Fibroblast of lung (primary cell): ENCODE measurements around the gene EXOC6B.

Experiments
- EZH2 ChIP-seq: IDR thresholded peaks from 2 replicates; pipeline ENCODE4 v1.5.1; 2012; ENCODE audit warnings: low read length, control low read depth, mild to moderate bottlenecking; ENCODE audit errors: missing control alignments
- TF ChIP-seq, protein P1 (sequence below), 2 donors: IDR thresholded peaks in 1 of 2; conservative IDR thresholded peaks in 1 of 2; 1 replicate in 1 of 2; 2 replicates in 1 of 2; pipeline ENCODE4 v1.5.1; 2011 to 2012; ENCODE audit warnings: low read length in 2 of 2, control low read depth in 1 of 2, inconsistent platforms in 1 of 2, low read depth in 1 of 2, mild to moderate bottlenecking in 1 of 2

GRCh38 chr2:72153026-72153791, 672.6 kb downstream of the EXOC6B start:
- TF ChIP-seq, protein P1, sequence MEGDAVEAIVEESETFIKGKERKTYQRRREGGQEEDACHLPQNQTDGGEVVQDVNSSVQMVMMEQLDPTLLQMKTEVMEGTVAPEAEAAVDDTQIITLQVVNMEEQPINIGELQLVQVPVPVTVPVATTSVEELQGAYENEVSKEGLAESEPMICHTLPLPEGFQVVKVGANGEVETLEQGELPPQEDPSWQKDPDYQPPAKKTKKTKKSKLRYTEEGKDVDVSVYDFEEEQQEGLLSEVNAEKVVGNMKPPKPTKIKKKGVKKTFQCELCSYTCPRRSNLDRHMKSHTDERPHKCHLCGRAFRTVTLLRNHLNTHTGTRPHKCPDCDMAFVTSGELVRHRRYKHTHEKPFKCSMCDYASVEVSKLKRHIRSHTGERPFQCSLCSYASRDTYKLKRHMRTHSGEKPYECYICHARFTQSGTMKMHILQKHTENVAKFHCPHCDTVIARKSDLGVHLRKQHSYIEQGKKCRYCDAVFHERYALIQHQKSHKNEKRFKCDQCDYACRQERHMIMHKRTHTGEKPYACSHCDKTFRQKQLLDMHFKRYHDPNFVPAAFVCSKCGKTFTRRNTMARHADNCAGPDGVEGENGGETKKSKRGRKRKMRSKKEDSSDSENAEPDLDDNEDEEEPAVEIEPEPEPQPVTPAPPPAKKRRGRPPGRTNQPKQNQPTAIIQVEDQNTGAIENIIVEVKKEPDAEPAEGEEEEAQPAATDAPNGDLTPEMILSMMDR (conservative IDR thresholded peaks at IDR 0.05 in 1 of 2, IDR thresholded peaks at IDR 0.05 in 1 of 2; ENCODE audit: low read depth in 1 of 2, low read length in 2 of 2), result no peak
- TF ChIP-seq EZH2, result no peak
